HG02588 (cell line): ENCODE data around the gene S100A13.
A peak's percentile ranks its signal among the peaks of the same experiment; 100 is the strongest.
"Not testable (repeated sequence)": the region's sequence is repeated elsewhere in the genome, so short reads cannot be mapped to it uniquely, and the experiment has no call there.

ENCODE experiments used
- ATAC-seq: cut with Tn5 transposase; IDR thresholded peaks from one replicate; pipeline ENCODE4 v1.9.1; 2021; ENCODE audit warnings: mild to moderate bottlenecking, moderate library complexity; ENCODE audit not compliant: unreplicated experiment

Gene S100A13

DNA sequence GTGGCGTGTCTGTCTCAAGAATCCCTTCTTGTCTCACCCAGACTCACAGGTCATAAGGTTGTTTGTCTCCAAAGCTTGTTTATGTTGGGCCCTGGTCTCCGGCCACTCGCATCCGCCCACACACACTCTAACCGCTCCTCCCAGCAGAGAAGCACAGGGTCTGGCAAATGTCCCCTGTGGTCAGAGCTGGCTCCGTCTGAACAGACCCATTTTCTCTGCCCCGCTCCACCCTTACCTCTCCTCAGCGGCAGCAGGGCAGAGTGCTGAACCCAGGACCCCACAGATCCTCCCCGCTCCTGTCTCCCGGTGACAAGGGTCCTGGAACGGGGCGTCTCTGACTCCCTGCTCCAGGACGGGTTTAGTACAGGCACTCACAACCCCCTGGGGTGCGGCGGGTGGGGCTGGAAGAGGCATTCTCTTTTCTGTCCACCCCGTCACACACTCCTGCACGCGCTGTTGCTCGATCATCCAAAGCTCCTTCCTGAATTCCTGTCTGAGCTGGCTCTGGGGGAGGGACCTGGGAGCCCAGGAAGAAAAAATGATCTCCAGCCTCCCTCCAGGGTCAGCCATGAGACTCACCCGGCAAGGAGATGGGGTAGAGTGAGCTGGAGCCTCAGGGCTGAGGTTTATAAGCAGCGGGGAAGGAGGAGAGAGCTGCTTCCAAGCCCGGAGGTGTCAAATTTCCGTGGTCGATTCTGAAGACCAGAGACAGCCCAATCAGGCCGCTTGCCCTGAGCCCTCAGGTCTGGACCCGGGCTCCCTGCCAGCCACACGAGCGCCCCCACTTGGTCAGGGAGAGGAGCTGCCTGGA is at the start of gene S100A13:
Gene S100A13, minus strand, starts transcription at position 602 of the 811 bp plus-strand sequence. CDS start 1,033 bp downstream, outside the sequence.
- ATAC-seq = no peak

GRCh38 chr1:153673511-153673910 is 46.2 kb upstream of the S100A13 start:
- ATAC-seq = no peak

GRCh38 chr1:153671628-153672353 is 44.5 kb upstream of the S100A13 start:
- ATAC-seq = not testable (repeated sequence)

DNA sequence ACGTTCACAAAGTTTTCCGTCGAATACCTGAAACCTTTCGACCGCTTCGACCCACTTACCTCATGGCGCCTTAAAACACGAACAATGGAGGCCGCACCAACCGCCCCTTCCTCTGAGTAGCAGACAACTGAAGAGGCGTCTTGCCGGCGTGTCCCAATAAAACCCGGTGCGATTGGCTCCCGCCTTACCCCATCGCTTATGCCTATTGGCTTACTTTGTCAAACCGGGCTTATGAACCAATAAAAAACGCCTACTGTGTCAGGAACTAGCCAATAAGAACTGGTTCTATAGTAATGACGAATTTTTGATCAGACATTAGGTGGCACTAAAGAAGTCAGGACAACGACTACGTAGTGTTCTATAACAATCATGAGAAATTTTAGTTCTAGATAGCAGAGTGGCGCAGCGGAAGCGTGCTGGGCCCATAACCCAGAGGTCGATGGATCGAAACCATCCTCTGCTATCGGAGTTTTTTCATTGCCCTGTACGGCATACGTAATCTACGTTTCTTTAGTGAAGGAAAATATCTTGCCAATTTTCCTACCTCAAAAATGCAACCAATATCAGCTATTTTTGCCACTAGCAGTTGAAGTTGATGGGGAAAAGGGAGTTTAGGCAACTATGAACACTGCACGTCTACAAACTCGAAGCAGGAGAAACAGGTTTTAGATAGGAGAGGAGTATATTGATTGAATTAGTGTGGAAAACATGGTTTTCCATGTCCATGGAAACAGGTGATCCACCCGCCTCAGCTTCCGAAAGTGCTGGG is 43.7 kb upstream of the S100A13 start, which contains the start of gene ILF2:
Gene ILF2, minus strand, starts transcription at position 135 of the 769 bp plus-strand sequence. Its CDS starts 71 bp downstream, at position 64.
- ATAC-seq = peak; percentile 85

- peak; percentile 2 for ATAC-seq
Measured at GRCh38 chr1:153670257-153670858, 43.1 kb upstream of the S100A13 start.

DNA sequence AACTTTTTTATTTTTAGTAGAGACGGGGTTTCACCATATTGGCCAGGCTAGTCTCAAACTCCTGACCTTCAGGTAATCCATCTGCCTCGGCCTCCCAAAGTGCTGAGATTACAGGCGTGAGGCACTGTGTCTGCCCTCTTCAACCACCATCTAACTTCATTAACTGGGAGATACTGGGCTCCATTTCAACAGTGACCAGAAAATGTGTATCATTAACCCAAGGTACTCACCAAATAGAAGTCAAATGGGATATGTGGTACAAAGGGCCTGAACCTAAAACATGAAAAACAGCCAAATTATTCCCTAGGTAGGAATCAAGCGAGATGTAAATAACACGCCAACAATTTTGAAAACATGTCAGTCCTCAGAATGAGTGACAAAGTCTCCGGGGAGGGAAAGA is 42.3 kb upstream of the S100A13 start:
- ATAC-seq = no peak

DNA sequence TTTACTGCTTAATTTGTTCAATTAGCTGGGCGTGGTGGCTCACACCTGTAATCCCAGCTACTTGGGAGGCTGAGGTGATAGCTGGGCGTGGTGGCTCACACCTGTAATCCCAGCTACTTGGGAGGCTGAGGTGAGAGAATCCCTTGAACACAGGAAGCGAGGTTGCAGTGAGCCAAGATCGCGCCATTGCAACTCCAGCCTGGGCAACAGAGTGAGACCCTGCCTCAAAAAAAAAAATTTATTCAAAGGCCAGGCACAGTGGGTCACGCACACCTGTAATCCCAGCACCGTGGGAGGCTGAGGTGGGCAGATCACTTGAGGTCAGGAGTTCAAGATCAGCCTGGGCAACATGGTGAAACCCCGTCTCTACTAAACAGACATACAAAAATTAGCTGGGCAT is 41.4 kb upstream of the S100A13 start:
- ATAC-seq = not testable (repeated sequence)

DNA sequence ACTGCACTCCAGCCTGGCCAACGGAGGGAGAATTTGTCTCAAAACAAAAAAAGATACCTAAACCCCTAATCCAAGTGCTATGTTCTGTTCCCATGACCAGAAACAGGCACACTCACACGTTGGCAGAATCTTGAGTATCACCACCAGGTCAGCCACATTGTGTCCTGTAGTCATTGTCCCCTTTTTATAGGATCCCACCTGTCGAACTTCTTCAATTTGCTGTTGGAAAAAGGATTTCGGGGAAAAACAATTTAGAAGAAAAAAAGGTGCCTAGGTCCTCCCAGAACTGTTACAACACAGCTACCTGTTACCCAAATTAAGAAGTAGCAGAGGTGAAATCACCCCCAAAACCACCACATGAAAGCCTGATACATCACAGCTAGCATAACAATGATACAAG is 40.1 kb upstream of the S100A13 start:
- ATAC-seq = no peak

DNA sequence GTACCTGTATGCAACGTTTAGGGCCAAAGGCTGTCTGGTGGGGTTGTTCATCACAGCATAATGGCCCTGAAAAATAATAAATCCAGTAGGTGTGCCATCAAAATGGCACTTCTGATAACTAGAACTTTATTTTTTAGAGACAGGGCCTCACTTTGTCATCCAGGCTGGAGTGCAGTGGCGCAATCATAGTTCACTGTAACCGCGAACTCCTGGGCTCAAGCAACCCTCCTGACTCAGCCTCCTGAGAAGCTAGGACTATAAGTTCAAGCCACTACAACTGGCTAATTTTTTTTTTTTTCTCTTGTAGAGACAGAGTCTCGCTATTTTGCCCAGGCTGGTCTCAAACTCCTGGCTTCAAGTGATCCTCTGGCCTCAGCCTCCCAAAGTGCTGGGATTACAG is 35.9 kb upstream of the S100A13 start:
- no peak for ATAC-seq

DNA sequence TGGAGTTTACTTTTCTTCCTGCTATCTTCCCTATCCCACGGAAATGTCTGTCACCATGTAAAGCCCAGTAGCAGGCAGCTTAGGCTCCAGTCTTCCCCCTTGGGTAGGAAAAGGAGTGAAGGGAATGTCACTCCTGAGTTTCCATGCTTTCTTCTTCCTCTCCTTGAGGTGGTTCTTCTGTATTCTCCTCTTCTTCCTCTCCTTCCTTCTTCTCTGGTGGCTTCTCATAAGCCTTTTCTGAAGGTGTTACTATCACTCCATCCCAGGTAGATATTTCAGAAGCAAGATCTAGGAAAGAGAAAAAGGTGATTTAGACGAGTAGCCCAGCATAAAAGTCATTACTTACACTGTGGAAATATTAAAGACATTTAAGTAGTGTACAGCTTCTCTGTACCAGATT is 35.0 kb upstream of the S100A13 start:
- ATAC-seq = no peak

DNA sequence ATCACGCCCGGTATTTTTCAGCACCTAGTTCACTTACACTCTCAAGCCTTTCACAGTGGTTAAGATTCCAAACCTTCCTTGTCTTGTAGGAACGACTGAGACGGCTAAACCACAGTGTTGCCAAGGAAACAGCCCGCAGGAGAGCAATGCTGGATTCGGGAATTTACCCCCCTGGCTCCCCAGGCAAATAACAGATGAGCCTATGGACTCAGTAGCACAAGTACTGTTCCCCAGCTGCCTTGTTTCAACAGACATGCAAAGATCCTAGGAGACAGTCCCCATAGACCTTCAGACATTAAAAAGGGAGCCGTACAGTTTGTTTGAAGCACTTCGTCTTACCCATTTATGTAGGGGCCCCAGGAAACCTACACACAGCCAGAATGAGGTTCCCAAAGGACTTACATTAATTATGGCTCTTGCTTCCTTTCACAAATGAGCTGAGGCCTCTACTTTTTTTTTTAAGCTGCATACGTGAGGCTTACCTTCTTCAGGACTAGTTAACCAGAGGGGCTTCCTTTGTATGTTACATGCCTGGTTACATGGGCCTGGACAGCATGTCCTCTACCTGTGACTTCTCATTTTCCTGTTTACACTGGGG is 33.9 kb upstream of the S100A13 start:
- no peak for ATAC-seq

DNA sequence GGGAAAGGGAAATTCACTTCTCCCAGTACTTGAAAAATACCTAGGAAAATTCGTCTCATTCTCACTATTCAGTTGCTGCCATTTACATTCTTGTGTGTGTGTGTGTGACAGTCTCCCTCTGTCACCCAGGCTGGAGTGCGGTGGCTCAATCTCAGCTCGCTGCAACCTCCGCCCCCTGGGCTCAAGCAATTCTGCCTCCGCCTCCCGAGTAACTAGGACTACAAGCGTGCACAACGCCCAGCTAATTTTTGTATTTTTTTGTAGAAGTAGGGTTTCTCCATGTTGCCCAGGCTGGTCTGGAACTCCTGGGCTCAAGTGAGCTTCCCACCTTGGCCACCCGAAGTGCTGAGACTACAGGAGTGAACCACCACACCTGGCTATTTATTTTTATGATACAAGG is 32.4 kb upstream of the S100A13 start:
- no peak for ATAC-seq

- no peak for ATAC-seq
Measured at GRCh38 chr1:153659175-153659534, 31.9 kb upstream of the S100A13 start.

GRCh38 chr1:153658400-153659174 is 31.3 kb upstream of the S100A13 start, which contains the start of gene SNAPIN:
TSS of gene SNAPIN (plus strand) at chr1:153658703. CDS start at chr1:153658744, 41 bp downstream.
- ATAC-seq = peak; percentile 88

GRCh38 chr1:153655333-153655732 is 28.0 kb upstream of the S100A13 start:
- no peak for ATAC-seq

GRCh38 chr1:153652805-153653500 is 25.6 kb upstream of the S100A13 start:
- no peak for ATAC-seq

DNA sequence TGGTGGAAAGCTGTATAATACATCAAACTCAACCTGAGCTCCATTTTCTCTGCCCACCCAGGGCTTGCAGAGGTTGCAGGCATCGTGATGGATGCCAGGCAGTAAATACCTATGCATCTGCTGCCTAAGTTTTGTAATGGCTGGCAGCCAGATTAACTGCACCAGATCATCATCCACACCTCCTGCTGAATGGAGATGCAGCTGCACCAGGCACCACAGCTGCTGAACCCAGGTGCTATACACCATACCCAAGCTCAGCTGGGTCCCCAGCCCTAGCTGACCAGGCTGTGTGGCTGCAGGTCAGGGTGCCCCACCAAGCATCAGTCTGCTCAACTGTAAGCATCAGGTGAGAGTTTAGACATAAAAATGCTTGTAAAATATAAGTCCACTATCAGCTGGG is 24.5 kb upstream of the S100A13 start:
- ATAC-seq = no peak

DNA sequence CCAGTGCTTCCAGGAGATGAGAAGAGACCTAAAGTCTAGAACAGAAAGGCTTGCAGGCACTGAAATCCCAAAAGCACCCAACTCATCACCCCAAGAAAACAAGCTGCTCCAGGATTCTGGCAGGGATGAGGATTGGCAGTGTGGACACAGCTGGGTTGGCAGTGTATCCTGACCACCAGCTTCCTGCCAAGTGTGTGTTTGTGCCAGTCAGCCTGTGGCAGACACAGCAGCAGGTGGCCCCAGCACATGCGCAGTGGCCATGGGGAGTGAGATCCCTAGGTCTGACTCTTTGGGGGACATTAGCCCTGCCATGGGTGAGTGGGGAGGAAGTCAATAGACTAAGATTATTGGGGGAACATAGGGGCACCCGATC is 22.5 kb upstream of the S100A13 start:
- ATAC-seq = no peak
